Measurements from ENCODE around the gene USP53. TPM values are rescaled to one million over a fixed set of nuclear protein-coding genes. Genes with fewer than 3 reads are reported as not detected.
"Not testable (repeated sequence)": the region's sequence is repeated elsewhere in the genome, so short reads cannot be mapped to it uniquely, and the experiment has no call there.

USP53 gene
- total RNA-seq, 1 donor from 2014 or later: 5.6 TPM

DNA sequence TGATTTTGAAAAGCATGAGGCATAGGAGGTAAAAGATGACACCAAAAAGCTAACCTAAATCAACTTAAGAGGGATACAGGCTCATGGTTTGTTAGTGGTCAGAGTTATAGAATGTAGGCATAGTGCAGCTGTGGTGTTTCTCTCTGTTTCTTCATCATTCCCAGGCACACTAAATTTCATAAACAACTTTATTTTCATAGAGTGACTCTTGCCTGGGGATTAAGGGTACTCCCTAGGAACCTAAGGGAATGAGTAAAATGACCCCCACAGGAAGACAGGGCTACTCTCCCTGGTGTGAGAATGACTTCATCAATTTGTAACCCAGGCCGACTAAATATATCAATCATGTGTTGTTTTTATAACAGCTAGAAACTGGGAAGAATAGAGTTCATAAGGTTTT, 98.3 kb downstream of the USP53 start:
- ATAC-seq: no peak

GRCh38 chr4:119313237-119313636, 100.7 kb downstream of the USP53 start:
- DNase-seq (ENCODE audit: low spot score) (no peak), ATAC-seq (no peak)

More for the DNA sequence above, 98.3 kb downstream of the USP53 start:
- no peak for DNase-seq (ENCODE audit: low spot score)

DNA sequence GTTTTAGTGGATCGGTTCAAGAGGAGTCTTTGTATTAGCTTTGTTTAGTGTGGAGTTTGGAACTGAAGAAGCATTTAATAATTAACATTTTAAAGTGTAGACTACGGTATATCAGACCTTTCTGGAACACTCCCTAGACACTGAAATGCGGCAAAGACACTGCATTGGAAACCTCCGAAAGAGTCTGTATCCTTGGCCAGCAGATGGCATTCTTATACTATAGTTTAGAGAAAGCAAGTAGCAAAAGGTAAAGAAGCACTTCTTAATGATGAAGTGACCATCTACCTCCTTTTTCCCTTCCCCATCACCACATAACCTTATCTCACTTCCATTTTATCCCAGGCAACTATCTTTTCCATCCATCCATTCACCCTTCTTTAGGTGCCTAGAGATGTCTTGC, 101.8 kb downstream of the USP53 start:
- peak; percentile 94 for ATAC-seq
- no peak for DNase-seq (ENCODE audit: low spot score)

GRCh38 chr4:119315036-119315435, 102.5 kb downstream of the USP53 start:
- ATAC-seq (no peak), DNase-seq (ENCODE audit: low spot score) (no peak)

DNA sequence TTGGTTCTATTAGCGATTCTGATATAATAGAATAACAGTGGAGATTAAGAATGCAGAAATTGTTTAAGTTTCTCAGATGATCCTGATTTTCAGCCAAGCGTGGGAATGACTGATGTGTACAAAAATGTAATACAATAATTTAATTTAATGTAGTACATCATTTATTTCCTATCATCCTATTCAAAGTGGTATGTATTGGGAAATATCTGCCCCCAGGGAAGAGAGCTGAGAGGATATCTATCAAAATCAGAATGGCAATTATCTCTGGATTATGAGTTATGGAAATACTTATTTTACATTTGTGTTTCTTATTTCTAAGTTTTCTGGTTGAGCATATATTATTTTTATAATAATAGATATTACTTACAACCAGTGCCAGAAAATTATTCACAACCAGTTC, 105.5 kb downstream of the USP53 start:
- ATAC-seq: no peak

GRCh38 chr4:119321921-119322687, 109.6 kb downstream of the USP53 start, which contains the start of gene FABP2:
FABP2 (minus strand) TSS chr4:119322138; CDS start chr4:119322102, 36 bp downstream.
- ATAC-seq: no peak
- no peak for DNase-seq (ENCODE audit: low spot score)

More for the DNA sequence above, 105.5 kb downstream of the USP53 start:
- DNase-seq (ENCODE audit: low spot score): no peak

GRCh38 chr4:119328695-119329094, 116.2 kb downstream of the USP53 start:
- DNase-seq (ENCODE audit: low spot score) (no peak), ATAC-seq (no peak)

- DNase-seq (ENCODE audit: low spot score) (no peak), ATAC-seq (no peak)
Measured at GRCh38 chr4:119329835-119330620, 117.5 kb downstream of the USP53 start.

DNA sequence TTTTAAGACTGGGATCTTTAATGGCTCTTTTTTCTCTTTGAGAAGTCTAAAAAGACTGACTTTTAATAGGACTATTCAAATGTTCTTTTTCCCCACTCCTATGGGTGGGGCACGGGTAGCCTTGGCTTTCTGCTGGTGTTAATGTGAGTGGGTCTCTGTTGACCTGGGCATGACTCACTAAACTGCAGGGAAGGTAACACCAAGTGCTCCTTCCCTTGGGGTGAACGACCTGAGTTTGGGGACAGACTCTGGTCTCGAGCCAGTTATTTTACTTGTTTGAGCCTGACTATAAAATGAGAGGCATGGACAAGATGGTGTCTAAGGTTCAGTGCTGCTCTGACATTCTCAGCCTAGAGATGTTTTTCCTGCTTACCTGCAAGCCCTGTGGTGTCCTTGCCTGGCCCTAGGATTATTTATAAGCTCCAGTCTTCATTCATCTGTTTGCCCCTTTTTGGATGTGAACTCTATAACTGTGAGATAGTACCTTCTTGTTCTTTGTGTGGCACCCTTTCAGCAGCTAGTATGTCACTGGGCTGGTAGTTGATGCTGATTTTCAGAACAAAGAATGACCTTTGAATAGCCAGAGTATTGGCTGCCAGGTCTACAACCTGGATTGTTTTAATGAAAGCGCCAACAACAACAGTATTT, 123.9 kb downstream of the USP53 start:
- DNase-seq (ENCODE audit: low spot score): not testable (repeated sequence)
- ATAC-seq: peak; percentile 66

DNA sequence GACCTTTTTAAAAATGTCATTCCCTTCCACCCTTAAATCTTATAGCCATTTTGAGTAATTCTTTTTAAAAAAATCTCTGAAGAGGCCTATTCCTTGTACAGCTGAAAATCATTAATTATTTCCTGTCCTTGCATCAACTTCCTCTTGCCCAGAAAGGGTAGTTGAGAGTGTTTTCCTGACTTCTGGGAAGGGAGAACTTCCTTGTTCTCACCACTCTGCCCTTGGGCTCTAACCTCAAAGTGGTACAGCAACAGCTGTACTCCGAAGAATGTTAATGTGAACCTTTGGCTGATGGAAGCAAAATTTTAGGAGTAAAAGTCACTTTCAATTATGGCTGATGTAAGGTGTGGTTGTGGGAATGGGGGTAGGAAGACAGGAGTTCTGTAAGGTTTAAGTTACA, 124.5 kb downstream of the USP53 start:
- DNase-seq (ENCODE audit: low spot score) (no peak), ATAC-seq (peak; percentile 41)

DNA sequence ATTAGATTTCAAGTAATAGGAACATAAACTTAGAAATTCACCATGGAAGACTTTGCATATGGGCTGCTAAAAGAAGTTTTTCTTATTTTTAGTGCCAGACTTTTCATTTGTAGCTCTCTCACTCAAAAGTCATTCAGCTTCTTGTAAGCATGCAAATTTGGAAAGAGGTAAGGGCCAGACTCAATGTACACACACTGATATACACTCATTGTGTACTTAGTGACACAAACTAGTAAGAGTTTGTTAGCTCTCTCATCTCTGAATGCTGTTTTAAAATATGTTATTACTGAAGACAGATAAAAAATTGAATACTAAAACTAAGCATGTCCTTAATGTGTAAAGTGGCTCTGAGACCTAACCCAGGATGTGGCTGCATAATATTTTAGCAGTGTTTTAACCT, 127.4 kb downstream of the USP53 start:
- not testable (repeated sequence) for DNase-seq (ENCODE audit: low spot score); ATAC-seq

DNA sequence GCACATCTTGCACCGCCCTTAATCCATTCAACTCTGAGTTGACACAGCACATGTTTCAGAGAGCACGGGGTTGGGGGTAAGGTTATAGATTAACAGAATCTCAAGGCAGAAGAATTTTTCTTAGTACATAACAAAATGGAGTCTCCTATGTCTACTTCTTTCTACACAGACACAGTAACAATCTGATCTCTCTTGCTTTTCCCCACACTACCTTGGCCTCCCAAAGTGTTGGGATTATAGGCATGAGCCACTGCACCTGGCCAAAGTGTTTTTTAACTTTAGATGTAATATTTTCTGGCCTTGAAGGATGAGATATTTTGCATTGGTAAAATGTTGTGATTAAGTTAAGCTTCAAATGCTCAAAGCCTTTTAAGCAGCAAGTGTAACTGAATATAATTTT, 130.8 kb downstream of the USP53 start:
- DNase-seq (ENCODE audit: low spot score); ATAC-seq: not testable (repeated sequence)

Other genes with a start within 250 kb of the USP53 start
- gene MYOZ2, start 76.9 kb upstream of the USP53 start, total RNA-seq: not detected
- gene FABP2, start 109.4 kb downstream of the USP53 start, total RNA-seq: not detected

All from left lobe of liver (tissue), 2 donors.